Measurements from ENCODE around the gene ESR2. TPM values are rescaled to one million over a fixed set of nuclear protein-coding genes. Genes with fewer than 3 reads are reported as not detected.

The ESR2 gene
- total and polyA plus RNA-seq, 2 experiments from 2014 or later: 1.00 TPM; not detected in 1

GRCh38 chr14:64218344-64219240 is 75.6 kb downstream of the ESR2 start:
- H3K4me2 ChIP-seq: no peak overlapping the region
- no peak overlapping the region for H2AFZ ChIP-seq
- H3K27ac ChIP-seq: peak overlapping the region; percentile 31
- H3K9me2 ChIP-seq (replicated peaks; ENCODE audit: insufficient read depth): no peaks in the 10 kb centered on the region
- DNase-seq (ENCODE audit: low spot score): no peak
- H3K79me2 ChIP-seq: no peaks in the 10 kb centered on the region
- H3K9me3 ChIP-seq (ENCODE audit: low read depth): no peaks in the 10 kb centered on the region
- WGBS (ENCODE audit: low lambda C conversion rate, missing lambda C conversion rate): 87% methylated on average over 15 of the region's 15 CpGs
- no peaks in the 10 kb centered on the region for H4K20me1 ChIP-seq (ENCODE audit: insufficient read depth, poor library complexity, severe bottlenecking)
- H3K4me3 ChIP-seq: no peak overlapping the region
- peaks cover 12% of the 10 kb centered on the region for H3K4me1 ChIP-seq (ENCODE audit: insufficient read depth)
- H3K36me3 ChIP-seq (replicated peaks; ENCODE audit: insufficient read depth, low read depth): no peaks in the 10 kb centered on the region
- TF ChIP-seq CTCF (IDR thresholded peaks at IDR 0.05; ENCODE audit: poor library complexity): no peak
- TF ChIP-seq EZH2 (IDR thresholded peaks at IDR 0.05; ENCODE audit: borderline replicate concordance): no peak
- no peak for TF ChIP-seq EZH2phosphoT487 (IDR thresholded peaks at IDR 0.05; ENCODE audit: low read depth, severe bottlenecking, unreplicated experiment)
- H3K27me3 ChIP-seq: no peaks in the 10 kb centered on the region

DNA sequence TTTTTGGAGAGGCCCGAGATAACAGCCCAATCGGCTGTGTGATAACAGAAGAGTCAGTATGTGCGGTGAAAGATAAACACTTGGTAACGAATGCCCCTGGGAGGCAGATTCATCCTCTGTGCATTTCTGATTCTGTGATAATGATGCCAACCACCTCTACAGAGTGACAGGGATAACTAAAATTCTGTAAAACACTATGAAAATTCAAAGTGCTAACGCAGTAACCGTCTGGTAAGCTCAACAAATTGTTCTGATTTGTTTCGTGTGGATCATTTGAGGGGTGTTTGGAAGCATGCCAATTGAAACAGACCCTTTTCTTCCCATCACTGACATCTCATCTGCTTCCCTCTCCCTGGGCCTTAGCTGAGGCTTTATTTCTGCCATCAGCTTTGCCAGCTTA is 76.3 kb downstream of the ESR2 start:
- no peaks in the 10 kb centered on the region for H3K9me3 ChIP-seq (ENCODE audit: low read depth)
- H3K4me2 ChIP-seq: no peak overlapping the region
- no peaks in the 10 kb centered on the region for H3K27me3 ChIP-seq
- no peaks in the 10 kb centered on the region for H3K79me2 ChIP-seq
- H2AFZ ChIP-seq: no peak overlapping the region
- peaks cover 16% of the 10 kb centered on the region for H3K4me1 ChIP-seq (ENCODE audit: insufficient read depth)
- H3K27ac ChIP-seq: peak overlapping the region; percentile 31
- H3K9me2 ChIP-seq (replicated peaks; ENCODE audit: insufficient read depth): no peaks in the 10 kb centered on the region
- no peak overlapping the region for H3K4me3 ChIP-seq
- no peak for DNase-seq (ENCODE audit: low spot score)
- H3K36me3 ChIP-seq (replicated peaks; ENCODE audit: insufficient read depth, low read depth): no peaks in the 10 kb centered on the region
- TF ChIP-seq EZH2 (IDR thresholded peaks at IDR 0.05; ENCODE audit: borderline replicate concordance) (no peak), CTCF (IDR thresholded peaks at IDR 0.05; ENCODE audit: poor library complexity) (no peak), EZH2phosphoT487 (IDR thresholded peaks at IDR 0.05; ENCODE audit: low read depth, severe bottlenecking, unreplicated experiment) (no peak)
- WGBS (ENCODE audit: low lambda C conversion rate, missing lambda C conversion rate): 70% methylated on average over 7 of the region's 7 CpGs
- no peaks in the 10 kb centered on the region for H4K20me1 ChIP-seq (ENCODE audit: insufficient read depth, poor library complexity, severe bottlenecking)

- Histone ChIP-seq H3K4me2 (no peak overlapping the region), H3K9me3 (ENCODE audit: low read depth) (no peaks in the 10 kb centered on the region), H3K27ac (no peak overlapping the region), H3K4me1 (ENCODE audit: insufficient read depth) (peaks cover 16% of the 10 kb centered on the region), H3K9me2 (replicated peaks; ENCODE audit: insufficient read depth) (no peaks in the 10 kb centered on the region), H4K20me1 (ENCODE audit: insufficient read depth, poor library complexity, severe bottlenecking) (no peaks in the 10 kb centered on the region), H3K79me2 (no peaks in the 10 kb centered on the region), H2AFZ (no peak overlapping the region), H3K27me3 (no peaks in the 10 kb centered on the region), H3K4me3 (no peak overlapping the region), H3K36me3 (replicated peaks; ENCODE audit: insufficient read depth, low read depth) (no peaks in the 10 kb centered on the region)
- no peak for DNase-seq (ENCODE audit: low spot score)
- TF ChIP-seq EZH2phosphoT487 (IDR thresholded peaks at IDR 0.05; ENCODE audit: low read depth, severe bottlenecking, unreplicated experiment) (no peak), CTCF (IDR thresholded peaks at IDR 0.05; ENCODE audit: poor library complexity) (no peak), EZH2 (IDR thresholded peaks at IDR 0.05; ENCODE audit: borderline replicate concordance) (no peak)
- 93% methylated on average over 4 of the region's 4 CpGs for WGBS (ENCODE audit: low lambda C conversion rate, missing lambda C conversion rate)
Observed at GRCh38 chr14:64217308-64217707, 76.9 kb downstream of the ESR2 start.

All from hepatocyte (in vitro differentiated cells).